Ovary (tissue), 3 donors: ENCODE results near the gene OR7G2.

Experiments used
- CTCF ChIP-seq, 3 donors: fragments of 450-650 bp in 2 of 3; fragments of 200-600 bp in 1 of 3; IDR thresholded peaks; one replicate each; pipeline versions ENCODE4 v1.5.1 to v1.8.0; 2016 to 2022; ENCODE audit warnings: antibody characterized with exemption in 3 of 3, mild to moderate bottlenecking in 1 of 3
- EP300 ChIP-seq: sonication (generic); formaldehyde crosslinking; IDR thresholded peaks from one replicate; pipeline ENCODE4 v1.6.1; 2017; ENCODE audit warnings: antibody characterized with exemption
- POLR2A ChIP-seq: fragments of 450-650 bp; IDR thresholded peaks from one replicate; pipeline ENCODE4 v1.6.1; 2017; ENCODE audit warnings: antibody characterized with exemption, mild to moderate bottlenecking, moderate library complexity
- donor health status: DM: no; HTN: no; CAD: no.

GRCh38 chr19:9132422-9132821 is 25.1 kb upstream of the OR7G2 start:
- TF ChIP-seq CTCF (IDR thresholded peaks at IDR 0.05) (no peak), POLR2A (no peak), EP300 (no peak)
